ENCODE results near the gene ADCY2.

- TF ChIP-seq CTCF (IDR thresholded peaks at IDR 0.05; ENCODE audit: insufficient read depth, low read length) (no peak), REST (IDR thresholded peaks at IDR 0.05; ENCODE audit: insufficient replicate concordance, low read depth) (no peak)
Measured at GRCh38 chr5:7367780-7368179, 28.2 kb upstream of the ADCY2 start.

Measured in HL-60 (cell line).